Measurements from ENCODE around the gene KRT36.

KRT36 gene

GRCh38 chr17:41476866-41477815 is 12.6 kb downstream of the KRT36 start:
- no peak for DNase-seq (ENCODE audit: low read depth)

- no peak for DNase-seq (ENCODE audit: low read depth)
Observed at GRCh38 chr17:41475421-41475820, 14.3 kb downstream of the KRT36 start.

- no peak for DNase-seq (ENCODE audit: low read depth)
Observed at GRCh38 chr17:41474863-41475262, 14.8 kb downstream of the KRT36 start.

- DNase-seq (ENCODE audit: low read depth), result no peak
Observed at GRCh38 chr17:41468346-41468745, 21.4 kb downstream of the KRT36 start.

- DNase-seq (ENCODE audit: low read depth), result no peak
Observed at GRCh38 chr17:41467561-41467960, 22.1 kb downstream of the KRT36 start.

GRCh38 chr17:41466988-41467387 is 22.7 kb downstream of the KRT36 start, which contains the start of gene KRT32:
Gene KRT32, minus strand, starts transcription at chr17:41467386. Its CDS starts 61 bp downstream, at chr17:41467325.
- DNase-seq (ENCODE audit: low read depth), result no peak

- no peak for DNase-seq (ENCODE audit: low read depth)
Observed at GRCh38 chr17:41464682-41465081, 25.0 kb downstream of the KRT36 start.

- DNase-seq (ENCODE audit: low read depth), result no peak
Observed at GRCh38 chr17:41464173-41464572, 25.5 kb downstream of the KRT36 start.

- DNase-seq (ENCODE audit: low read depth), result no peak
Observed at GRCh38 chr17:41463746-41464145, 26.0 kb downstream of the KRT36 start.

- DNase-seq (ENCODE audit: low read depth), result no peak
Observed at GRCh38 chr17:41462705-41463104, 27.0 kb downstream of the KRT36 start.

- no peak for DNase-seq (ENCODE audit: low read depth)
Observed at GRCh38 chr17:41457676-41458075, 32.0 kb downstream of the KRT36 start.

GRCh38 chr17:41456204-41456603 is 33.5 kb downstream of the KRT36 start:
- no peak for DNase-seq (ENCODE audit: low read depth)

GRCh38 chr17:41455236-41455635 is 34.5 kb downstream of the KRT36 start:
- no peak for DNase-seq (ENCODE audit: low read depth)

- DNase-seq (ENCODE audit: low read depth), result no peak
Observed at GRCh38 chr17:41453066-41453465, 36.6 kb downstream of the KRT36 start.

GRCh38 chr17:41452281-41452680 is 37.4 kb downstream of the KRT36 start:
- DNase-seq (ENCODE audit: low read depth), result no peak

GRCh38 chr17:41451154-41451728 is 38.5 kb downstream of the KRT36 start:
- no peak for DNase-seq (ENCODE audit: low read depth)

GRCh38 chr17:41449008-41449407 is 40.7 kb downstream of the KRT36 start:
- no peak for DNase-seq (ENCODE audit: low read depth)

GRCh38 chr17:41448506-41448905 is 41.2 kb downstream of the KRT36 start:
- DNase-seq (ENCODE audit: low read depth), result no peak

GRCh38 chr17:41446806-41447205 is 42.9 kb downstream of the KRT36 start:
- no peak for DNase-seq (ENCODE audit: low read depth)

GRCh38 chr17:41444640-41445039 is 45.1 kb downstream of the KRT36 start:
- DNase-seq (ENCODE audit: low read depth), result no peak

GRCh38 chr17:41444186-41444585 is 45.5 kb downstream of the KRT36 start:
- no peak for DNase-seq (ENCODE audit: low read depth)

GRCh38 chr17:41442739-41443138 is 47.0 kb downstream of the KRT36 start:
- no peak for DNase-seq (ENCODE audit: low read depth)

- no peak for DNase-seq (ENCODE audit: low read depth)
Observed at GRCh38 chr17:41440531-41441033, 49.1 kb downstream of the KRT36 start, which contains the start of gene KRT38. Gene KRT38, minus strand, starts transcription at chr17:41440983. Its CDS starts 62 bp downstream, at chr17:41440921.

All from activated T-cell treated with anti-CD3 and anti-CD28 coated beads for 48 hours (primary cell).